Smooth muscle cell (in vitro differentiated cells): Measurements from ENCODE around the gene CD7. TPM values are rescaled to one million over a fixed set of nuclear protein-coding genes. Genes with fewer than 3 reads are reported as not detected.

Source experiments
- DNase-seq: peaks from one replicate; lab custom pipeline; 2025; ENCODE audit not compliant: unreplicated experiment; lab: John Stamatoyannopoulos, UW
- H2AFZ ChIP-seq: fragments of 200-600 bp; sonication (generic); 2 replicates; pipeline ENCODE4 v1.6.0; 2016; ENCODE audit warnings: antibody characterized with exemption, low read depth, mild to moderate bottlenecking
- H3F3A ChIP-seq: fragments of 200-600 bp; sonication (generic); 2 replicates; pipeline ENCODE4 v1.6.0; 2017; ENCODE audit warnings: antibody characterized with exemption, low read depth
- H3K27ac ChIP-seq: fragments of 200-600 bp; sonication (generic); 2 replicates; pipeline ENCODE4 v1.5.1; 2016; ENCODE audit warnings: low read depth, mild to moderate bottlenecking
- H3K27me3 ChIP-seq: fragments of 200-600 bp; sonication (generic); 2 replicates; pipeline ENCODE4 v1.6.1; 2016; ENCODE audit warnings: low read depth, mild to moderate bottlenecking
- H3K36me3 ChIP-seq: fragments of 200-600 bp; sonication (generic); 2 replicates; pipeline ENCODE4 v1.5.1; 2016; ENCODE audit warnings: low read depth
- H3K4me1 ChIP-seq: fragments of 200-600 bp; sonication (generic); 2 replicates; pipeline ENCODE4 v1.5.1; 2016; ENCODE audit warnings: low read depth
- H3K4me2 ChIP-seq: fragments of 200-600 bp; sonication (generic); 2 replicates; pipeline ENCODE4 v1.6.0; 2016; ENCODE audit warnings: mild to moderate bottlenecking
- H3K4me3 ChIP-seq: fragments of 200-600 bp; sonication (generic); 2 replicates; pipeline ENCODE4 v1.5.1; 2016; ENCODE audit warnings: mild to moderate bottlenecking
- H3K79me2 ChIP-seq: fragments of 200-600 bp; sonication (generic); 2 replicates; pipeline ENCODE4 v1.6.0; 2016; ENCODE audit warnings: low read depth, mild to moderate bottlenecking
- H3K9ac ChIP-seq: fragments of 200-600 bp; sonication (generic); 2 replicates; pipeline ENCODE4 v1.6.0; 2016; ENCODE audit warnings: low read depth
- H3K9me3 ChIP-seq: fragments of 200-600 bp; sonication (generic); replicated peaks from 2 replicates; pipeline ENCODE4 v1.5.1; 2016; ENCODE audit warnings: low read depth
- H4K20me1 ChIP-seq: fragments of 200-600 bp; sonication (generic); 2 replicates; pipeline ENCODE4 v1.6.0; 2016; ENCODE audit warnings: low read depth
- WGBS: methylation state at CpG from one replicate; pipeline ENCODE4 v1.1.7; 2016; ENCODE audit warnings: low lambda C conversion rate; 5-methylcytosine and 5-hydroxymethylcytosine counted together
- polyA plus RNA-seq: library from polyadenylated mRNA; unstranded; fragments of >200 nt; fragmentation: Nextera tagmentation; extraction: Ambion mirVana; gene quantifications from 2 replicates; pipeline ENCODE4 v1.2.1, GENCODE V29; 2016
- total RNA-seq: library from RNA; depleted of rRNA; stranded (reverse); fragments of >200 nt; gene quantifications from 2 replicates; pipeline ENCODE4 v1.2.3, GENCODE V29; 2014
- TF ChIP-seq, protein P1 (sequence below): fragments of 200-600 bp; sonication (generic); IDR thresholded peaks from 2 replicates; pipeline ENCODE4 v1.5.1; 2017; ENCODE audit warnings: borderline replicate concordance, mild to moderate bottlenecking, antibody characterized with exemption; ENCODE audit not compliant: insufficient read depth, poor library complexity, severe bottlenecking

Gene CD7
- total and polyA plus RNA-seq, 2 experiments from 2014 or later: 0.79 TPM; not detected in 1

DNA sequence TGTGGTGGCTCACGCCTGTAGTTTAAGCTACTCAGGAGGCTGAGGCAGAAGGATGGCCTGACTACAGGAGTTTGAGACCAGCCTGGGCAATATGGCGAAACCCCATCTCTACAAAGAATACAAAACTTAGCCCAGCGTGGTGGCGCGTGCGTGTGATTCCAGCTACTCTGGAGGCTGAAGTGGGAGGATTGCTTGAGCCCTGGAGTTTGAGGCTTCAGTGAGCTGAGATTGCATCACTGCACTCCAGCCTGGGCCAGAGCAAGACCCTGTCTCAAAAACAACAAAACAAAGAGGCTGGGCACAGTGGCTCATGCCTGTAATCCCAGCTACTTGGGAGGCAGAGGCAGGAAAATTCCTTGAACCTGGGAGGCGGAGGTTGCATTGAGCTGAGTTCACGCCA, 36.9 kb downstream of the CD7 start:
- TF ChIP-seq, protein P1, sequence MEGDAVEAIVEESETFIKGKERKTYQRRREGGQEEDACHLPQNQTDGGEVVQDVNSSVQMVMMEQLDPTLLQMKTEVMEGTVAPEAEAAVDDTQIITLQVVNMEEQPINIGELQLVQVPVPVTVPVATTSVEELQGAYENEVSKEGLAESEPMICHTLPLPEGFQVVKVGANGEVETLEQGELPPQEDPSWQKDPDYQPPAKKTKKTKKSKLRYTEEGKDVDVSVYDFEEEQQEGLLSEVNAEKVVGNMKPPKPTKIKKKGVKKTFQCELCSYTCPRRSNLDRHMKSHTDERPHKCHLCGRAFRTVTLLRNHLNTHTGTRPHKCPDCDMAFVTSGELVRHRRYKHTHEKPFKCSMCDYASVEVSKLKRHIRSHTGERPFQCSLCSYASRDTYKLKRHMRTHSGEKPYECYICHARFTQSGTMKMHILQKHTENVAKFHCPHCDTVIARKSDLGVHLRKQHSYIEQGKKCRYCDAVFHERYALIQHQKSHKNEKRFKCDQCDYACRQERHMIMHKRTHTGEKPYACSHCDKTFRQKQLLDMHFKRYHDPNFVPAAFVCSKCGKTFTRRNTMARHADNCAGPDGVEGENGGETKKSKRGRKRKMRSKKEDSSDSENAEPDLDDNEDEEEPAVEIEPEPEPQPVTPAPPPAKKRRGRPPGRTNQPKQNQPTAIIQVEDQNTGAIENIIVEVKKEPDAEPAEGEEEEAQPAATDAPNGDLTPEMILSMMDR: no peak
- no peak overlapping the region for H3K9ac ChIP-seq
- H3K9me3 ChIP-seq: no peaks in the 10 kb centered on the region
- no peak for DNase-seq
- H3K27ac ChIP-seq: no peak overlapping the region
- H3F3A ChIP-seq: no peaks in the 10 kb centered on the region
- H4K20me1 ChIP-seq: no peaks in the 10 kb centered on the region
- WGBS: 92% methylated on average over 8 of the region's 8 CpGs
- H3K36me3 ChIP-seq: no peaks in the 10 kb centered on the region
- H3K4me2 ChIP-seq: no peak overlapping the region
- no peaks in the 10 kb centered on the region for H3K27me3 ChIP-seq
- no peaks in the 10 kb centered on the region for H3K79me2 ChIP-seq
- H3K4me3 ChIP-seq: no peak overlapping the region
- H3K4me1 ChIP-seq: no peaks in the 10 kb centered on the region
- H2AFZ ChIP-seq: no peak overlapping the region

DNA sequence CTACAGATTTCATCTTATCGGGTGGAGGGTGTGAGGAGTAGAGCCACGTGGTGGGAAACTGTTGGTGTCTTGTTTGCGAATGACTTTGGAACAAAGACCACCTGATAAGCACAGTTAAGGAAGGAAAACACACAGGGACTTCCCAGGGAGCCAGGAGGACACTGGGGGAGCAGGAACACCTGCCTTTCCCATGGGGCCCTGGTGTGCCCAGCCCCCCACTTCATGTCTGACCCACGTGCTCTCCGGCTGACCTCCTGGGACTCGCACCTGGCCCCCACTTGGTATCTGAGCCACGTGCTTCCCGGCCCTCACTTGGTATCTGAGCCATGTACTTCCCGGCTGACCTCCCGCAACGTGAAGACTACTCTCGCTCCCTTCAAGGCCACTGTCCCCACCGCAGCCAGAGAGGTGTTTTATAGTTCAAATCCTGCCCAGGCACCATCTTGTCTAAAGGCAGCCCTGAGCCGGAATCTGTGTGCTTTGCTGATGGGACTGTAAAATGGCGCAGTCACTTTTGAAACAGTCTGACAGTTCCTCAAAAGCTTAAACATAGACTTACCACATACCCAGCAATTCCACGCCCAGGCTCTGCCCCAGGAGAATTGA, 38.5 kb downstream of the CD7 start:
- TF ChIP-seq, protein P1: no peak

DNA sequence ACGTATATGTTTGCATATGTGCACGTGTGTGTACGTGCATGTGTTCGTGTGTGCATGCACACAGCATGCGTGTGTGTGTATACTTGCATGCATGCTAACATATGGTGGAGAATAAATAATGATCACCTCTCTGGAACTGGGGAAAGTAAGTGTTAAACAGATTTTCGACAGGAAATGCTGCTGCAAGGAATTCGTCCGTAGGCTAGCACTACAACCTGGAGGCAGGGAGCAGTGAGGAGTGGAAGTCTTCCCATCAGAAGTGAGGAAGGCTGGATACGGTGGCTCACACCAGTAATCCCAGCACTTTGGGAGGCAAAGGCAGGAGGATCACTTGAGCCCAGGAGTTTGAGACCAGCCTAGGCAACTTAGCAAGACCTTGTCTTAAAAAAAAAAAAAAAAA, 39.1 kb downstream of the CD7 start:
- WGBS: 89% methylated on average over 9 of the region's 9 CpGs
- DNase-seq: no peak
- no peaks in the 10 kb centered on the region for H3K9me3 ChIP-seq
- no peaks in the 10 kb centered on the region for H3K36me3 ChIP-seq
- no peak overlapping the region for H2AFZ ChIP-seq
- H3K79me2 ChIP-seq: peaks cover 1% of the 10 kb centered on the region
- no peak overlapping the region for H3K4me2 ChIP-seq
- no peak overlapping the region for H3K27ac ChIP-seq
- TF ChIP-seq, protein P1: no peak
- H3K4me1 ChIP-seq: peaks cover 5% of the 10 kb centered on the region
- no peaks in the 10 kb centered on the region for H3F3A ChIP-seq
- H4K20me1 ChIP-seq: no peaks in the 10 kb centered on the region
- H3K27me3 ChIP-seq: no peaks in the 10 kb centered on the region
- H3K9ac ChIP-seq: no peak overlapping the region
- no peak overlapping the region for H3K4me3 ChIP-seq

More for the DNA sequence above, 38.5 kb downstream of the CD7 start:
- no peak for DNase-seq
- no peaks in the 10 kb centered on the region for H3F3A ChIP-seq
- H3K4me3 ChIP-seq: no peak overlapping the region
- H3K27me3 ChIP-seq: no peaks in the 10 kb centered on the region
- H3K9ac ChIP-seq: no peak overlapping the region
- no peak overlapping the region for H3K4me2 ChIP-seq
- no peaks in the 10 kb centered on the region for H3K36me3 ChIP-seq
- H4K20me1 ChIP-seq: no peaks in the 10 kb centered on the region
- WGBS: 87% methylated on average over 16 of the region's 16 CpGs
- no peaks in the 10 kb centered on the region for H3K79me2 ChIP-seq
- H3K4me1 ChIP-seq: peaks cover 2% of the 10 kb centered on the region
- H2AFZ ChIP-seq: no peak overlapping the region
- no peak overlapping the region for H3K27ac ChIP-seq
- no peaks in the 10 kb centered on the region for H3K9me3 ChIP-seq

DNA sequence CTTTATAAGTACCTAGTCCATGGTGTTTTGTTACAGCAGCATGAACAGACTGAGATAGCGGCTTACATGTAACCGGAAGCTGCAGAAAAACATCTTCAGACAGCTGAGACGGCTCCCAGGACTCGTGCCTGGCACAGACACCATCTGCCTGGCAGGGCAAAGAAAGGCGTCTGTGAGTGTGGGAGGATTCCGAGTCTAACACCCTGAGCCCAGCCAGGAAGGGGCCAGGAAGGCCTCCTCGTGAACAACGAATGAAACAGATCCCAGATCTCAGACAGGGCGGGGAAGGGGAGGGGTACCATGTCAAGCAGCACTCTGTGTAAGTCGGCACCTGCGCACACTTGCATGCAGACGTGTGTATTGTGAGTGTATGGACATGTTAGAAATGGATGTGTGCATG, 39.6 kb downstream of the CD7 start:
- H3K79me2 ChIP-seq: peaks cover 6% of the 10 kb centered on the region
- no peak overlapping the region for H3K9ac ChIP-seq
- no peaks in the 10 kb centered on the region for H3K27me3 ChIP-seq
- H3K36me3 ChIP-seq: no peaks in the 10 kb centered on the region
- no peak overlapping the region for H3K4me3 ChIP-seq
- peaks cover 5% of the 10 kb centered on the region for H3K4me1 ChIP-seq
- H3K27ac ChIP-seq: no peak overlapping the region
- WGBS: 83% methylated on average over 12 of the region's 12 CpGs
- no peaks in the 10 kb centered on the region for H3F3A ChIP-seq
- no peaks in the 10 kb centered on the region for H3K9me3 ChIP-seq
- TF ChIP-seq, protein P1: no peak
- DNase-seq: no peak
- H3K4me2 ChIP-seq: no peak overlapping the region
- H4K20me1 ChIP-seq: no peaks in the 10 kb centered on the region
- no peak overlapping the region for H2AFZ ChIP-seq
